ENCODE results near the gene APEX1. TPM values are rescaled to one million over a fixed set of nuclear protein-coding genes. Genes with fewer than 3 reads are reported as not detected.

The APEX1 gene
- total and polyA plus RNA-seq, 2 experiments from 2014 or later = 89.8 to 124 TPM

DNA sequence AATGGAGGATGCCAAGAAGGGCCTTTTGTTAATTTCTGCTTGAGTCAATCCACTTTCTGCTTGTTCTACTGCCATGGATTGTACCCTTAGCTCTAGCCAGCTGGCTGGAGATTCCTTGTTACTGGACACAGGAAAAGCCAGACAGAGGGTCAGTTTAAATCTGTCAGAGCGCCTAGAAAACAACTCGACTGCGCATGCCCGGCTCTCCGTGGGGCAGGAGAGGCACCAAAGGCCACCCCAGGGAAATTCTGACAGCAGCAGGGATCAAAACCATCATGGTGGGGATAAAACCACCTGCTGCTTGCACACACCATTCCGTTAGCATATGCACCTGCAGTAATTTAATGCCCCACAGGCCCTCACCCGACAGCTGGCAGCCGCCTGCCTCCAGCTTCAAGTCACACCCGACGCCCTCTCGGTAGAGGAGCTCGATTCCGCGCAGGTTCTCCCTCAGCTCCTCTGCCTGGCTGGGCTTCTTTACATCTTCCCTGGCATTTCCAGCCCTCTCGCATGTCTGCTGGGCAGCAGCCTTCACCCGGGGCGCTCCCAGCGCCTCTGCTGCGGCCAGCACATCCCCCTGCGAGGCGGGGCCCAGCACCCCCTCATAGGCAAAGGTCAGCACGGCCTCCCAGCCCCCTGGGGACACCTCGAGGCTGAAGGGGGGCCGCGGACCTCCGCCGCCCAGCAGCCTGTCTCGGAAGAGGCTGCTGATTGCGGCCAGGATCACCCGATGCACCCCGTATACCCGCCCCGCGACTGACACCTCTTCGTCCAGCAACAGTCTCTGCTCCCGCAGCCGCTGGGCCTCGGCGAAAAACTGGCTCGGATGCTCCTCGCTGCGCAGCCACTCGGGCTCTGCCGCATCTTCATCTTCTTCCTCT is 20.1 kb upstream of the APEX1 start:
- Histone ChIP-seq H3K4me2 (ENCODE audit: unreplicated experiment) (peak overlapping the region; percentile 9), H3F3A (ENCODE audit: insufficient read depth) (no peaks in the 10 kb centered on the region), H3K4me1 (ENCODE audit: insufficient read depth) (peaks cover 9% of the 10 kb centered on the region), H3K4me3 (no peak overlapping the region; the same call in 1 of the 2 replicates), H3K27ac (no peak overlapping the region), H3K9me2 (ENCODE audit: insufficient read depth) (no peaks in the 10 kb centered on the region), H4K20me1 (ENCODE audit: insufficient read depth) (no peaks in the 10 kb centered on the region), H3K79me2 (ENCODE audit: insufficient read depth) (no peaks in the 10 kb centered on the region), H3K9ac (no peak overlapping the region), H3K9me3 (ENCODE audit: low read depth) (no peaks in the 10 kb centered on the region), H3K27me3 (replicated peaks; ENCODE audit: insufficient read depth) (no peaks in the 10 kb centered on the region), H3K36me3 (ENCODE audit: low read depth) (no peaks in the 10 kb centered on the region), H2AFZ (peak overlapping the region; percentile 63)
- DNase-seq = no peak
- 30 to 31% methylated on average over 34 to 44 of the region's 44 CpGs for whole genome bisulfite sequencing, 2 experiments (ENCODE audit: low coverage in 1 of 2, low lambda C conversion rate in 2 of 2, missing lambda C conversion rate in 2 of 2)
- TF ChIP-seq EZH2 (IDR thresholded peaks at IDR 0.05; ENCODE audit: insufficient read depth, poor library complexity, severe bottlenecking) (no peak), EZH2phosphoT487 (IDR thresholded peaks at IDR 0.05; ENCODE audit: insufficient read depth, low read depth) (no peak)
- in situ Hi-C loops (cut with MboI) = no loop called here

- no peak for TF ChIP-seq EZH2 (IDR thresholded peaks at IDR 0.05; ENCODE audit: insufficient read depth, poor library complexity, severe bottlenecking)
- no peak for TF ChIP-seq EZH2phosphoT487 (IDR thresholded peaks at IDR 0.05; ENCODE audit: insufficient read depth, low read depth)
- no peaks in the 10 kb centered on the region for H3K27me3 ChIP-seq (replicated peaks; ENCODE audit: insufficient read depth)
- no peaks in the 10 kb centered on the region for H4K20me1 ChIP-seq (ENCODE audit: insufficient read depth)
- peak within 1 kb of the TSS; percentile 31 for H3K4me2 ChIP-seq (ENCODE audit: unreplicated experiment)
- in situ Hi-C loops (cut with MboI) = no loop called here
- H2AFZ ChIP-seq = peak within 1 kb of the TSS; percentile 63
- no peak for DNase-seq
- H3K4me3 ChIP-seq = no peak within 1 kb of the TSS; the same call in 1 of the 2 replicates
- H3K9me2 ChIP-seq (ENCODE audit: insufficient read depth) = no peaks in the 10 kb centered on the region
- H3K9ac ChIP-seq = no peak within 1 kb of the TSS
- H3K36me3 ChIP-seq (ENCODE audit: low read depth) = no peaks in the 10 kb centered on the region
- peak within 1 kb of the TSS; percentile 53 for H3K27ac ChIP-seq
- 75 to 77% methylated on average over 17 of the region's 17 CpGs for WGBS, 2 experiments (ENCODE audit: low coverage in 1 of 2, low lambda C conversion rate in 2 of 2, missing lambda C conversion rate in 2 of 2)
- H3K9me3 ChIP-seq (ENCODE audit: low read depth) = no peaks in the 10 kb centered on the region
- H3K4me1 ChIP-seq (ENCODE audit: insufficient read depth) = peaks cover 9% of the 10 kb centered on the region
- no peaks in the 10 kb centered on the region for H3F3A ChIP-seq (ENCODE audit: insufficient read depth)
- no peaks in the 10 kb centered on the region for H3K79me2 ChIP-seq (ENCODE audit: insufficient read depth)
These were observed 19.3 kb upstream of the APEX1 start, which contains the start of gene KLHL33 for GRCh38 chr14:20435582-20436362. Gene KLHL33, minus strand, starts transcription at chr14:20436166. Its CDS starts 355 bp downstream, at chr14:20435811.

- H3K4me2 ChIP-seq (ENCODE audit: unreplicated experiment) = peak overlapping the region; percentile 31
- WGBS, 2 experiments (ENCODE audit: low coverage in 1 of 2, low lambda C conversion rate in 2 of 2, missing lambda C conversion rate in 2 of 2) = 56 to 57% methylated on average over 4 of the region's 4 CpGs
- no peak overlapping the region for H2AFZ ChIP-seq
- TF ChIP-seq EZH2phosphoT487 (IDR thresholded peaks at IDR 0.05; ENCODE audit: insufficient read depth, low read depth) = no peak
- TF ChIP-seq EZH2 (IDR thresholded peaks at IDR 0.05; ENCODE audit: insufficient read depth, poor library complexity, severe bottlenecking) = no peak
- H3K27me3 ChIP-seq (replicated peaks; ENCODE audit: insufficient read depth) = no peaks in the 10 kb centered on the region
- H3K4me3 ChIP-seq = no peak overlapping the region
- no peaks in the 10 kb centered on the region for H3F3A ChIP-seq (ENCODE audit: insufficient read depth)
- no peaks in the 10 kb centered on the region for H3K9me3 ChIP-seq (ENCODE audit: low read depth)
- H3K9ac ChIP-seq = no peak overlapping the region
- DNase-seq = peak; percentile 77
- no peaks in the 10 kb centered on the region for H3K9me2 ChIP-seq (ENCODE audit: insufficient read depth)
- H3K36me3 ChIP-seq (ENCODE audit: low read depth) = no peaks in the 10 kb centered on the region
- H4K20me1 ChIP-seq (ENCODE audit: insufficient read depth) = no peaks in the 10 kb centered on the region
- in situ Hi-C loops (cut with MboI) = no loop called here
- H3K4me1 ChIP-seq (ENCODE audit: insufficient read depth) = peaks cover 9% of the 10 kb centered on the region
- H3K79me2 ChIP-seq (ENCODE audit: insufficient read depth) = no peaks in the 10 kb centered on the region
- peak overlapping the region; percentile 53 for H3K27ac ChIP-seq
These were observed 18.7 kb upstream of the APEX1 start for GRCh38 chr14:20436363-20436755.

GRCh38 chr14:20438664-20439063 is 16.4 kb upstream of the APEX1 start:
- no peaks in the 10 kb centered on the region for H3K79me2 ChIP-seq (ENCODE audit: insufficient read depth)
- in situ Hi-C loops (cut with MboI) = no loop called here
- peaks cover 9% of the 10 kb centered on the region for H3K4me1 ChIP-seq (ENCODE audit: insufficient read depth)
- H3F3A ChIP-seq (ENCODE audit: insufficient read depth) = no peaks in the 10 kb centered on the region
- no peaks in the 10 kb centered on the region for H3K9me3 ChIP-seq (ENCODE audit: low read depth)
- no peak overlapping the region for H3K9ac ChIP-seq
- H4K20me1 ChIP-seq (ENCODE audit: insufficient read depth) = no peaks in the 10 kb centered on the region
- no peak overlapping the region for H3K27ac ChIP-seq
- no peak overlapping the region for H3K4me2 ChIP-seq (ENCODE audit: unreplicated experiment)
- H3K36me3 ChIP-seq (ENCODE audit: low read depth) = no peaks in the 10 kb centered on the region
- H3K4me3 ChIP-seq = no peak overlapping the region
- H3K9me2 ChIP-seq (ENCODE audit: insufficient read depth) = no peaks in the 10 kb centered on the region
- DNase-seq = no peak
- 88 to 89% methylated on average over 7 of the region's 7 CpGs for WGBS, 2 experiments (ENCODE audit: low coverage in 1 of 2, low lambda C conversion rate in 2 of 2, missing lambda C conversion rate in 2 of 2)
- no peaks in the 10 kb centered on the region for H3K27me3 ChIP-seq (replicated peaks; ENCODE audit: insufficient read depth)
- TF ChIP-seq EZH2phosphoT487 (IDR thresholded peaks at IDR 0.05; ENCODE audit: insufficient read depth, low read depth) (no peak), EZH2 (IDR thresholded peaks at IDR 0.05; ENCODE audit: insufficient read depth, poor library complexity, severe bottlenecking) (no peak)
- H2AFZ ChIP-seq = no peak overlapping the region

All from GM23248 (cell line).